ENCODE results near the gene SLA2.
"Not testable (repeated sequence)": the region's sequence is repeated elsewhere in the genome, so short reads cannot be mapped to it uniquely, and the experiment has no call there.

SLA2 gene

DNA sequence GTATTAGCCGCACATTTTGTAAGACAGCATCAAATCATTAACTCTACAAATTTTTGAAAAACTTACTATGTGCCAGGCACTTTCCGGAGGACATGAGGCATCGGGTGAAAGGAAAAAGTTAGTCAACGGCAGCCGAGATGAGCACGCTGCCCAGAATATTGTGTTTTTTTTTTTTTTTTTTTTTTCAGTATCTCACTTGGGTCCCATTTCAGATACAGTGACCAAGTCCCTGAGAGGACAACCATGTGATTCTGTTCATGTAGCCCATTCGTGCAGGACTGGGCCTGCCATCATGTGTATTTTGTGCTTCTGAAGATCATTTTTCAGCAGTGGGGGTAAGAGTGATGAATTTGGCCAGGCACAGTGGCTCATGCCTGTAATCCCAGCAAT lies 1.3 kb downstream of the SLA2 start:
- peak in 1 of 2 donors; percentile 20 for DNase-seq

DNA sequence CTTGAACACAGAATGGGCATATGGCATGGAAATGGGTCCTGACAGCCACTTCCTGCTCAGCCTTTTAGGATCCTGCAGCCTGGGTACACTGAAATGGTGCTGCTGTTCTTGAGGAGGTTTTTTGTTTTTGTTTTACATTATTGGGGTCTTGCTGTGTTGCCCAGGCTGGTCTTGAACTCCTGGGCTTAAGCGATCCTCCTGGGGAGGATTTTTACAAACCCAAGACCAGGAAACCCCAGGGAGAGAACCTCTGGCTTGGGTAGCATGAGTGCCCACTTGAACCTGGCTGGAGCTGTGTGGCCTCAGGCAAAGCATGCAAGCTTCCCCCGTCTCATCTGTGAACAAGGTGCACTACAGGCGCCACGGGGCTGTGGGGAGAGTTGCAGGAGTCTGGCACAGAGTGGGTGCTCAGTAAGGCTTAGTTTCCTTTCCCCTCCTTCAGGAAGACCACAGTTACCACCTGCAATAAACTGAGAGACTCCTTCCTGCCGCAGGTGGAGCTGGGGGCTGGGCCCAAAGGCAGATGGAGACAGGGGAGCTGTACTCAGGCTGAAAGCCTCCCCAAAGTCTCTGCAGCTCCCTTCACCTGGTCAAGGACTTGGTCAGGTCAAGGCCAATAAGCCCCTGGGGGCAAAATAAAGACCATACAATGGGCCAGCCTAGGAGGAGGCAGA lies 1.8 kb downstream of the SLA2 start:
- DNase-seq: peak; percentile 42 to 64

GRCh38 chr20:36642136-36642535 lies 3.9 kb downstream of the SLA2 start:
- no peak for DNase-seq

GRCh38 chr20:36641506-36641843 lies 4.5 kb downstream of the SLA2 start:
- no peak for DNase-seq

GRCh38 chr20:36638876-36639400 lies 7.1 kb downstream of the SLA2 start:
- DNase-seq: not testable (repeated sequence)

DNA sequence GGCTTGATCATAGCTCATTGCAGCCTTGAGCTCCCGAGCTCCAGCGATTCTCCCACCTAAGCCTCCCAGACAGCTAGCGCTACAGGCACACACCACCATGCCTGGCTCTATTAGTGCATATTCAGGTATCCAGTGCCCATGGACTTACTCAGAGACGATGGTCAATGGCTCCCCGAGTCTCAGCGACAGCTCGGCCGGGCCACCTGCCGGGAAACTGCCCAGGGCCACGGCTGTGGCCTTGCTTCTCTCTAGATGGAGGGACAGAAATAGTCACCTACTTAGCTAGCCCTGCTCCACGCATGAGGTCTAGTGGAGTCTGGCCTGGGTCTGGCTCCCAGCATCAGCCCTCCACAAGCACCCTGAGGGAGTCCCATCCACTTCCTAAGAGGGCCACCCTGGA lies 11.7 kb downstream of the SLA2 start:
- DNase-seq: no peak

GRCh38 chr20:36633285-36633772 lies 12.7 kb downstream of the SLA2 start:
- DNase-seq: no peak

GRCh38 chr20:36632487-36633284 lies 13.3 kb downstream of the SLA2 start:
- no peak for DNase-seq

- DNase-seq: no peak
Measured at GRCh38 chr20:36632147-36632486, 13.9 kb downstream of the SLA2 start.

GRCh38 chr20:36631646-36632045 lies 14.3 kb downstream of the SLA2 start:
- DNase-seq: no peak

GRCh38 chr20:36629719-36630681 lies 16.0 kb downstream of the SLA2 start:
- DNase-seq: peak; percentile 41 to 49

GRCh38 chr20:36628076-36628475 lies 17.9 kb downstream of the SLA2 start:
- peak; percentile 41 to 53 for DNase-seq

- DNase-seq: no peak
Measured at GRCh38 chr20:36624944-36625324, 21.1 kb downstream of the SLA2 start.

GRCh38 chr20:36624068-36624943 lies 21.7 kb downstream of the SLA2 start:
- no peak for DNase-seq

DNA sequence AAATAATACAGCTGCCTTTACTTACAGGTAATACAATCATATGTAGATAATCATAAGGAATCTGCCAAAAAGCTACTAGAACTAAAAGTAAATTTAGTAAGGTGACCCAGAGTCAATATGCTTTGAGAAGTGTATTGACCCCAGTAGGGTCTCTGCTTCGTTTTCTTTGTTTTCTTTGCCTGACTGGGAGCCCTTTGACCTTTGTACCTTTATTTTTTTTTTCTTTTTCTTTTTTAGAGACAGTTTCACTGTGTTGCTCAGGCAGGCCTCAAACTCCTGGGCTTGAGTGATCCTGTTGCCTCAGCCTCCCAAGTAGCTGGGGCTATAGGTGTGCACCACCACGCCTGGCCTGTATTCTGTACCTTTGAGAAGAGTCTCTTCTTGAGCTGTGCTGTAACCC lies 22.6 kb downstream of the SLA2 start:
- no peak for DNase-seq

DNA sequence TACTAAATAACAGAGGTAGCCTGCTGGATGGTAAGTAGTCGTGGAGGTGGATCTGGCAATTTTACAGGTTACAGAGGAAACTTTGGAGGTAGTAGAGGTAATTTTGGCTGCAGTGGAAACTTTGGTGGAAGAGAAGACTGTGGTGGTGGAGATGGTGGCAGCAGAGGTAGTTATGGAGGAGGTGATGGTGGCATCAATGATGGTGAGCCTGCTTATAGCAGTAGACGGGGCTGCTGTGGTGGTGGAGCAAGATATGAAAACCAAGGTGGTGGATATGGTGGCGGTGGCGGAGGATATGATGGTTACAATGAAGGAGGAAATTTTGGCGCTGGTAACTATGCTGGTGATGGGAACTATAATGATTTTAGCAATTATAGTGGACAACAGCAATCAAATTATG lies 25.1 kb downstream of the SLA2 start:
- no peak for DNase-seq

DNA sequence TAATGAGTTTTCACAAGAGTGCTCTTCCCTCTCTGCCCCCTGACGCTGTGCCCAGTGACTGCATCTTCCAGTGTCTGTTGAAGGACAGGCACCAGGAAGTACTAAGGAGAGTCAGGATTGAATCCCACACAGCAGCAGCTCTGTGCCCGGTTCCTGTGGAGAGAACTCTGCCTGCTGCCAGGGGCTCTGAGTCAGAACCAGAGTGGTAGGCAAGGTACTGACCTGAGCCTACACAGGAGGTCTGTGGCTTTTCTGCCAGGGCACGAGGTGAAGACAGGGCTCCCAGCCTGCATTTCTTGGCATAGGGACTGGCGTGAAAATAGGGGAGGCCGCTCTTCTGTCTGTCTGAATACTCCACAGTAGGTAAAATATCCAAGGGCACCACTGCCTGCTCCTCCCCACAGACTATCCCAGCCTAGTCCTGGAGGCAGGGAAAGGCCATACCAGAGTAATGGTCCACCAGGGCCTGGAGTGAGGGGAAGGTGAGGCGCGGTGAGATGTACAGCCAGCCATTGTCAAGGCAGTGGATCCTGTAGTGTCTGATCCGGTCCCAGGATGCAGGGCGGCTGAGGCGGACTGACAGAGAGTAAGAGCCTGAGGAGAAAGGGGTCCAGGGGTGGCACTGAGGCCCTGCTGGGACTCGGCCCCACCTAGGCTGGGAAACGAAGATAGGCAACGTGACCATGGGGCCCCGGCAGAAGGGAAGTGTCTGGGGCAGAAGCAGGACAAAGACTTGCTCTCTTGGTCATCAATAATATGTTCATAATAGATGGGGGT lies 31.0 kb downstream of the SLA2 start:
- no peak for DNase-seq

GRCh38 chr20:36613974-36614373 lies 32.0 kb downstream of the SLA2 start:
- no peak for DNase-seq

GRCh38 chr20:36611625-36612024 lies 34.4 kb downstream of the SLA2 start:
- no peak for DNase-seq

DNA sequence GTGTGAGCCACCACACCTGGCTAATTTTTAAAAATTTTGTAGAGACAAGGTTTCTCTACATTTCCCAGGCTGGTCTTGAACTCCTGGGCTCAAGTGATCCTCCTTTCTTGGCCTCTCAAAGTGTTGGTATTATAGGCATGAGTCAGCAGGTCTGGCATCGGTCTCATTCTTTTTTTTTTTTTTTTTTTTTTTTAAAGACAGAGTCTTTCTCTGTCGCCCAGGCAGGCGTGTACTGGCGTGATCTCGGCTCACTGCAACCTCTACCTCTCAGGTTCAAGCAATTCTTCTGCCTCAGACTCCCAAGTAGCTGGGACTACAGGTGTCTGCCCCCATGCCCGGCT lies 37.6 kb downstream of the SLA2 start:
- DNase-seq: not testable (repeated sequence)

Data from CD4-positive, alpha-beta T cell treated with Interleukin-1 beta for 1 hour (primary cell).